ENCODE measurements around the gene LHX4.

The LHX4 gene

DNA sequence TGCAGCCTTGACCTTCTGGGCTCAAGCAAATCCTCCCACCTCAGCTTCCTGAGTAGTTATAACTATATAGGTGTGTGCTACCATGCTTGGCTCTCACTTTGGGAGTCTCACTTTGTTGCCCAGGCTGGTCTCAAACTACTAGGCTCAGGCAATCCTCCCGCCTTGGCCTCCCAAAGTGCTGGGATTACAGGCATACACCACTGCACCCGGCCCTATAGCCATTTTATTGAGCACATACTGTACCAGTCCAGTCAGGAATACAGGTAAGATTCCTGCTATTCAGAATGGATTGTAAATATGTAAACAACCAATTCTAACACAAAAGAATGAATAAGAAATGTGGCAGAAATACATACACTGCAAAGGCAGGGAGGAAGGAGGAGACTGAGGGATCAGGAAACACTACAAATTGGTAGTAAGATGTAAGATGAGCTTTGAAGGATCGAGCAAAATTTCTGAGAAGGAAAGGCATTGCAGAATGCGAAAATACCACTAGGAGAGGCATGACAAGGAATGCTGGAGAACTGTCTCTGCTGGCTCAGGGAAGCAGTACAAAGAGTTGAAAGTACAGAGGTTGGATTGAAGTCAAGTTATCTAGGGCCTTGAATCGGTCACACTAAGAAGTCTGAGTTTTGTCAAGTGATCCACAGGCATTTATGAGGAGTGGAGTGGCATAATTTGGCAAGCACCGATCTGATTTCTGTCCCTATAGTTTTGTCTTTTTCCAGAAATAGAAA lies 60.4 kb downstream of the LHX4 start:
- Histone ChIP-seq H3K36me3 (ENCODE audit: control insufficient read depth in 5 of 5, insufficient read depth in 5 of 5, low read length in 5 of 5) (peaks cover 0 to 10% (median 4%) of the 10 kb centered on the region in 5 donors), H3K9me3 (ENCODE audit: control insufficient read depth in 5 of 5, low read length in 5 of 5) (no peaks in the 10 kb centered on the region), H3K27me3 (ENCODE audit: control insufficient read depth in 5 of 5, insufficient read depth in 4 of 5, low read length in 5 of 5) (no peaks in the 10 kb centered on the region), H3K4me1 (ENCODE audit: control insufficient read depth in 5 of 5, insufficient read depth in 5 of 5, low read length in 5 of 5) (peaks cover 0 to 6% (median 0%) of the 10 kb centered on the region in 5 donors), H3K27ac (ENCODE audit: low read depth, low read length) (no peak overlapping the region), H3K9ac (ENCODE audit: low read length in 5 of 5) (no peak overlapping the region), H3K4me3 (ENCODE audit: low read depth in 1 of 5, low read length in 5 of 5) (no peak overlapping the region)

DNA sequence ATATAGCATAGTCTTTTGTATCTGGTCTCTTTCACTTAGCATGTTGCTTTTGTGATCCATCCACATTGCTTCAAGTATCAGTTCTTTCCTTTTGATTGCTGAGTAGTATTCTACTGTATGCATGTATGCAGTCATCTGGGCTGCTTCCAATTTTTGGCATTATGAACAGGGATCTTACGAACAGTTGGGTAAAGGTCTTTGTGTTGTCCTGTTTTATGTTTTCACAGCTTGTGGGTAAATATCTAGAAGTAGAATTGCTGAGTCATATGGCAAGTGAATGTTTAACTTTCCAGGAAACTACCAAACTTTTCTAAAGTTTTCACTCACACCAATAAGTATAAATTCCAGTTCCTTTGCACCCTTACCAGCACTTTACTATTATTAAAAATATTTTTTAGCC lies 60.9 kb downstream of the LHX4 start:
- peaks cover 0 to 10% (median 4%) of the 10 kb centered on the region in 5 donors for H3K36me3 ChIP-seq (ENCODE audit: control insufficient read depth in 5 of 5, insufficient read depth in 5 of 5, low read length in 5 of 5)
- peaks cover 0 to 6% (median 0%) of the 10 kb centered on the region in 5 donors for H3K4me1 ChIP-seq (ENCODE audit: control insufficient read depth in 5 of 5, insufficient read depth in 5 of 5, low read length in 5 of 5)
- no peak overlapping the region for H3K4me3 ChIP-seq (ENCODE audit: low read depth in 1 of 5, low read length in 5 of 5)
- H3K9ac ChIP-seq (ENCODE audit: low read length in 5 of 5) = no peak overlapping the region
- H3K27ac ChIP-seq (ENCODE audit: low read depth, low read length) = no peak overlapping the region
- H3K9me3 ChIP-seq (ENCODE audit: control insufficient read depth in 5 of 5, low read length in 5 of 5) = no peaks in the 10 kb centered on the region
- H3K27me3 ChIP-seq (ENCODE audit: control insufficient read depth in 5 of 5, insufficient read depth in 4 of 5, low read length in 5 of 5) = no peaks in the 10 kb centered on the region

DNA sequence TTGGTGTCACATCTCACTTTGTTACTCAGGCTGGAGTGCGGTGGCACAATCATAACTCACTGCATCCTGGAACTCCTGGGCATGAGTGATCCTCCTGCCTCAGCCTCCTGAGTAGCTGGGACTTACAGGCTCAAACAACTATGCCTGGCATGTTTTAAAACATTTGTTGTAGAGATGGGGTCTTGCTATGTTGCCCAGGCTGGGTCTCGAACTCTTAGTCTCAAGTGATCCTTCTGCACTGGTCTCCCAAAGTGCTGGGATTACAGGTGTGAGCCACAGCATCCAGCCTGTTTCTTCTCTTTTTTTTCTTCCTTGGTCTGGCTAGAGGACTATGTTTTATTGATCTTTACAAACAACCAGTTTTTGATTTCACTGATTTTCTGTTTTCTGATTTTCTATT lies 64.6 kb downstream of the LHX4 start:
- Histone ChIP-seq H3K4me1 (ENCODE audit: control insufficient read depth in 5 of 5, insufficient read depth in 5 of 5, low read length in 5 of 5) (no peaks in the 10 kb centered on the region), H3K36me3 (ENCODE audit: control insufficient read depth in 5 of 5, insufficient read depth in 5 of 5, low read length in 5 of 5) (no peaks in the 10 kb centered on the region), H3K4me3 (ENCODE audit: low read depth in 1 of 5, low read length in 5 of 5) (no peak overlapping the region), H3K9me3 (ENCODE audit: control insufficient read depth in 5 of 5, low read length in 5 of 5) (no peaks in the 10 kb centered on the region), H3K9ac (ENCODE audit: low read length in 5 of 5) (no peak overlapping the region), H3K27me3 (ENCODE audit: control insufficient read depth in 5 of 5, insufficient read depth in 4 of 5, low read length in 5 of 5) (no peaks in the 10 kb centered on the region), H3K27ac (ENCODE audit: low read depth, low read length) (no peak overlapping the region)

DNA sequence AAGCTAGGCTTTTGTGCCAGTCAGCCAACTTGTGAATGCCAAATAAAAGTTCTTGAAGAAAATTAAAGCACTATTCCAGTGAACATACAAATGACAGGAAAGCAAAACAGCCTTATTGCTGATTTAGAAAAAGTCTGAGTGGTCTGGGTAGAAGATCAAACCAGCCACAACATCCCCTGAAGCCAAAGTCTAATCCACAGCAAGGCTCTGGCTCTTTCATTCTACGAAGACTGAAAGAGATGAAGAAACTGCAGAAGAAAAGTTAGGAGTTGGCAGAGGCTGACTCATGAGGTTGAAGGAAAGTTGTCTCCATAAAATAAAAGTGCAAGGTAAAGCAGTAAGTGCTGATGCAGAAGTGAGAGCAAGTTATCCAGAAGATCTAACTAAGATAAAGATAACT lies 65.9 kb downstream of the LHX4 start:
- Histone ChIP-seq H3K9me3 (ENCODE audit: control insufficient read depth in 5 of 5, low read length in 5 of 5) (no peaks in the 10 kb centered on the region), H3K36me3 (ENCODE audit: control insufficient read depth in 5 of 5, insufficient read depth in 5 of 5, low read length in 5 of 5) (no peaks in the 10 kb centered on the region), H3K4me3 (ENCODE audit: low read depth in 1 of 5, low read length in 5 of 5) (no peak overlapping the region), H3K27ac (ENCODE audit: low read depth, low read length) (no peak overlapping the region), H3K27me3 (ENCODE audit: control insufficient read depth in 5 of 5, insufficient read depth in 4 of 5, low read length in 5 of 5) (no peaks in the 10 kb centered on the region), H3K4me1 (ENCODE audit: control insufficient read depth in 5 of 5, insufficient read depth in 5 of 5, low read length in 5 of 5) (no peaks in the 10 kb centered on the region), H3K9ac (ENCODE audit: low read length in 5 of 5) (no peak overlapping the region)

DNA sequence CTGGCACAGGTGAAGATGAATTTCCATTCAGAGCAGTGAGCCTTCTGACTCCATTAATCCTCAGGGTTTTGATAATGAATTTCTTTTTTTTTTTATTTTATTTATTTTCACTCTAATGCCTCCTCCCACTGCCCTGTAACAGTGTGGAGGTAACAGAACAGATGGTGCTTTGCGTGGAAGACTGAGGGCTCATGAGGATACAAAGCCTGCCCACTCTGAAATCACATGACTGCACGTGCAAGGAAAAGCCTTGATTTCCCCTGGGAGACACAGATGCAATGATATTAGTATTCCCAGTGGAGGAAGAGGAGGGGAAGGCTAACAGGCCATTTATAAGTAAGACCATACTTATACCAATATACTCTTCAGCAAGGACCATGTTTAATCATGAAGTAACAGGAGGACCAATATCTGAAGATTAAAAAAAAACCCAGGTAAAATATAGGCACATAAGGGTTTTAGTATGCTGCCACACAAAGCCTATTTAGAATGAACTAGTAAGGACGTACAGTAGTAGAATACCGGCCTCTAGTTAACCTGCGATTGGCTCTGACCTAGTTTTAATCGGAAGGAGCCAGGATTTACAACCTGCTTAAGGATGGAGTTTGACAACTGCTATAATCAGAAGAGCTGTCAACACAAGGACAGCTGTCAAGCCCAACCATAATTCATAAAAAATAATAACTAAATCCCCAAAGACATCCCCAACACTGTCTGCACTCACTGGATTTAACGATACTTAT lies 69.6 kb downstream of the LHX4 start:
- Histone ChIP-seq H3K4me3 (ENCODE audit: low read depth in 1 of 5, low read length in 5 of 5) (no peak overlapping the region), H3K27ac (ENCODE audit: low read depth, low read length) (no peak overlapping the region), H3K36me3 (ENCODE audit: control insufficient read depth in 5 of 5, insufficient read depth in 5 of 5, low read length in 5 of 5) (no peaks in the 10 kb centered on the region)

DNA sequence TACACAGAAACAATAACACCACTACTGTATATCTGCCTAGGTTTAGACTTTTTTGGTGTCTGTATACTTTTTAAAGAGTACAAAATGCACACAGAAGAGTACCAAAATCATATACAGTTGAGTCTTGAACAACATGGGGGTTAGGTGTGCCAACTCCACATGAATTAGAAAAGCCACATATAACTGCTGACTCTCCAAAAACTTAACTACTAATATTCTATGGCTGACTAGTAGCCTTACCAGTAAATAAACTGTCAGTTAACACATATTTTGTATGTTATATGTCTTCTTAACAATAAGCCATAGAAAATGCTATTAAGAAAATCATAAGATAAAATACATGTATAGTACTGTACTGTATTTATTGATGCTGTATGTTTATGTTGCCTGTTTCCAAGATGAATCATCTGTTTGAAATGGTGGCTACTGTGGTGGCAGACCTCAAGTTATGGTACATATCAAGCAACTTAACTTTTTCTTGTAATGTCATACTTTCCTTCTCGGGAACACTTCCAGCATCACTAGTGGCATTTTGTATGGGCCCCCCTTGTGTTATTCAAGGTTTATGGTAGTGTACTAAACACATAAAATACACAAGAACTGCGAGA lies 71.2 kb downstream of the LHX4 start:
- H3K36me3 ChIP-seq (ENCODE audit: control insufficient read depth in 5 of 5, insufficient read depth in 5 of 5, low read length in 5 of 5) = no peaks in the 10 kb centered on the region
- H3K27ac ChIP-seq (ENCODE audit: low read depth, low read length) = no peak overlapping the region
- no peaks in the 10 kb centered on the region for H3K4me1 ChIP-seq (ENCODE audit: control insufficient read depth in 5 of 5, insufficient read depth in 5 of 5, low read length in 5 of 5)
- H3K9me3 ChIP-seq (ENCODE audit: control insufficient read depth in 5 of 5, low read length in 5 of 5) = peaks cover 0 to 1% (median 0%) of the 10 kb centered on the region in 5 donors
- no peaks in the 10 kb centered on the region for H3K27me3 ChIP-seq (ENCODE audit: control insufficient read depth in 5 of 5, insufficient read depth in 4 of 5, low read length in 5 of 5)
- no peak overlapping the region for H3K9ac ChIP-seq (ENCODE audit: low read length in 5 of 5)
- no peak overlapping the region for H3K4me3 ChIP-seq (ENCODE audit: low read depth in 1 of 5, low read length in 5 of 5)

More for the DNA sequence above, 69.6 kb downstream of the LHX4 start:
- no peaks in the 10 kb centered on the region for H3K9me3 ChIP-seq (ENCODE audit: control insufficient read depth in 5 of 5, low read length in 5 of 5)
- H3K9ac ChIP-seq (ENCODE audit: low read length in 5 of 5) = no peak overlapping the region
- H3K27me3 ChIP-seq (ENCODE audit: control insufficient read depth in 5 of 5, insufficient read depth in 4 of 5, low read length in 5 of 5) = no peaks in the 10 kb centered on the region
- no peaks in the 10 kb centered on the region for H3K4me1 ChIP-seq (ENCODE audit: control insufficient read depth in 5 of 5, insufficient read depth in 5 of 5, low read length in 5 of 5)

DNA sequence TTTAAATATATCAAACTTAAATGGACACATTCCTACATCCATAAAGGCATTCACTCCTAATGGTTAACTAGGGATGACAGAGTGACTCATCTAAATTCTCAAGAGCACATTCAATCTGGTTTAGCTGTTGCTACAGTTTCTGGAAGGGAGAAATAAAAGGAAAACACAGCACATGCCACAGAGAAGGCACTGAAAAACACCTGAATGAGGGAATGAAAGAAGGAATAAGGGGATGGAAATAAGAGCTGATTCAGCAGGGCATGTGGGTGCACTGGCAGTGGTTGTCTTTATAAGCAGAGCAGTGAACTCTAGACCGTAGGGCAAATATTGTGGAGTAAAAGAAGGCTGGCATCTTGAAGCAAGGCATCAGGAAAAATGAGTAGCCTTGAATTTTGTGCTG lies 79.3 kb downstream of the LHX4 start:
- no peak overlapping the region for H3K9ac ChIP-seq (ENCODE audit: low read length in 5 of 5)
- H3K27ac ChIP-seq (ENCODE audit: low read depth, low read length) = no peak overlapping the region
- H3K4me3 ChIP-seq (ENCODE audit: low read depth in 1 of 5, low read length in 5 of 5) = no peak overlapping the region
- H3K9me3 ChIP-seq (ENCODE audit: control insufficient read depth in 5 of 5, low read length in 5 of 5) = peaks cover 0 to 3% (median 0%) of the 10 kb centered on the region in 5 donors
- no peaks in the 10 kb centered on the region for H3K27me3 ChIP-seq (ENCODE audit: control insufficient read depth in 5 of 5, insufficient read depth in 4 of 5, low read length in 5 of 5)
- H3K36me3 ChIP-seq (ENCODE audit: control insufficient read depth in 5 of 5, insufficient read depth in 5 of 5, low read length in 5 of 5) = peaks cover 0 to 10% (median 3%) of the 10 kb centered on the region in 5 donors
- H3K4me1 ChIP-seq (ENCODE audit: control insufficient read depth in 5 of 5, insufficient read depth in 5 of 5, low read length in 5 of 5) = no peaks in the 10 kb centered on the region

DNA sequence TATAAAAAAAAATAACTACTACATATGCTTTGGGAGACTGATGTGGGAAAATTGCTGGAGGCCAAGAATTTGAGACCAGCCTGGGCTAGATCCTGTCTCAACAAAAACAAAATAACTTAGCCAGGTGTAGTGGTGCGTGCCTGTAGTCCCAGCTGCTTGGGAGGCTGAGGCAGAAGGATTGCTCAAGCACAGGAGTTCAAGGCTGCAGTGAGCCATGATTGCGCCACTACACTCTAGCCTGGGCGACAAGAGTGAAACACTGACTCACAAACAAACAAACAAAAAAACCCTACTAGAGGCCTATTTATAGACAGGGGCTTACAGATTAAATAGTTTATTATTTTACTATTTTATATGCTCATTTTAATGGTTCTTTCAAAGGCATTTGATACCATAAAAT lies 80.0 kb downstream of the LHX4 start:
- Histone ChIP-seq H3K27me3 (ENCODE audit: control insufficient read depth in 5 of 5, insufficient read depth in 4 of 5, low read length in 5 of 5) (no peaks in the 10 kb centered on the region), H3K4me1 (ENCODE audit: control insufficient read depth in 5 of 5, insufficient read depth in 5 of 5, low read length in 5 of 5) (no peaks in the 10 kb centered on the region), H3K9ac (ENCODE audit: low read length in 5 of 5) (no peak overlapping the region), H3K9me3 (ENCODE audit: control insufficient read depth in 5 of 5, low read length in 5 of 5) (peaks cover 0 to 3% (median 0%) of the 10 kb centered on the region in 5 donors), H3K36me3 (ENCODE audit: control insufficient read depth in 5 of 5, insufficient read depth in 5 of 5, low read length in 5 of 5) (peaks cover 0 to 10% (median 3%) of the 10 kb centered on the region in 5 donors), H3K27ac (ENCODE audit: low read depth, low read length) (no peak overlapping the region), H3K4me3 (ENCODE audit: low read depth in 1 of 5, low read length in 5 of 5) (no peak overlapping the region)

DNA sequence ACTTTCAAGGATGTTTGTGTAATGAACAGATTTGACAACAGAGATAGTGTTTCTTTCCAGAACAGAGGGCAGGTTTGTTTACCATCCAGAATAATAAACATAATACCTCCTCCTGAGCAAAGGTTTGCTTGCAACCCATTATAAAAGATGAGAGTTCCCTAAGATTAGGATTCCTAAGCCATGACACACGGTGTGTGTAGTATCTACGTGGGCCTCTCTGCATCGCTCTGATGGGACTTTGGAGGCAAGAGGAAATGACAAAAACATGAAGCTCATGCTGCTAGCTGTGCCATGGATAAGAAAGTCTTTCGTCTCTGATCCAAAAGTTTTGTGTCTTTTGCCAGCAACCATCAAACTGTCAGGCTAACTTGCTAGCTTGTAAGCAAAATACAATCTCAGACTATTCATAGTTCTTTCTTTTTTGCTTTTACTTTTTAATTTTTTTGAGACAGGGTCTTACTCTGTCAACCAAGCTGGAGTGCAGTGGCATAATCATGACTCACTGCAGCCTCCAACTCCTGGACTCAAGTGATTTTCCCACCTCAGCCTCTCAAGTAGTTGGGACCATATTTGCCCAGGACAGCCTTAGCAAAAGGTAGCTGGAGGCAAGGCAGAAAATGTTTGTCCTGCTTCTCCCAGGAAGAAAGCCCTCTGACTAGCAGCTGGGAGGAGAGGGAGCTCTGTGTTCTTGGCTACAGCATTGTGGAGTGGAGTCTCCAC lies 81.1 kb downstream of the LHX4 start:
- Histone ChIP-seq H3K9ac (ENCODE audit: low read length in 5 of 5) (no peak overlapping the region), H3K27me3 (ENCODE audit: control insufficient read depth in 5 of 5, insufficient read depth in 4 of 5, low read length in 5 of 5) (no peaks in the 10 kb centered on the region), H3K27ac (ENCODE audit: low read depth, low read length) (no peak overlapping the region), H3K36me3 (ENCODE audit: control insufficient read depth in 5 of 5, insufficient read depth in 5 of 5, low read length in 5 of 5) (peaks cover 0 to 10% (median 3%) of the 10 kb centered on the region in 5 donors), H3K4me1 (ENCODE audit: control insufficient read depth in 5 of 5, insufficient read depth in 5 of 5, low read length in 5 of 5) (no peaks in the 10 kb centered on the region), H3K4me3 (ENCODE audit: low read depth in 1 of 5, low read length in 5 of 5) (no peak overlapping the region), H3K9me3 (ENCODE audit: control insufficient read depth in 5 of 5, low read length in 5 of 5) (peaks cover 0 to 3% (median 0%) of the 10 kb centered on the region in 5 donors)
